Cardiac muscle cell (in vitro differentiated cells and primary cell): ENCODE results near the gene CD93. TPM values are rescaled to one million over a fixed set of nuclear protein-coding genes. Genes with fewer than 3 reads are reported as not detected.

Source experiments
- DNase-seq, 2 donors: peaks; one replicate each; pipeline versions ENCODE4 v3.0.0 to v3.0.0-alpha.2; 2010 to 2017; ENCODE audit warnings: low read depth in 1 of 2, low spot score in 1 of 2
- H3K27ac ChIP-seq: fragments of 200-600 bp; sonication (generic); 2 replicates; pipeline ENCODE4 v1.5.1; 2016
- H3K27me3 ChIP-seq: fragments of 200-600 bp; sonication (generic); 2 replicates; pipeline ENCODE4 v1.6.0; 2016; ENCODE audit warnings: control low read depth
- H3K36me3 ChIP-seq: fragments of 200-600 bp; sonication (generic); 2 replicates; pipeline ENCODE4 v1.5.1; 2016; ENCODE audit warnings: control low read depth
- H3K4me1 ChIP-seq: fragments of 200-600 bp; sonication (generic); 2 replicates; pipeline ENCODE4 v1.8.1; 2017; ENCODE audit warnings: low read depth, mild to moderate bottlenecking, mixed run types
- H3K4me3 ChIP-seq: fragments of 200-600 bp; sonication (generic); 2 replicates; pipeline ENCODE4 v1.5.1; 2016; ENCODE audit warnings: mild to moderate bottlenecking
- H3K9me3 ChIP-seq: fragments of 200-600 bp; sonication (generic); 2 replicates; pipeline ENCODE4 v1.5.1; 2017; ENCODE audit warnings: low read depth, mild to moderate bottlenecking, control low read depth
- polyA plus RNA-seq: library from polyadenylated mRNA; unstranded; fragments of >200 nt; fragmentation: Nextera tagmentation; extraction: Ambion mirVana; gene quantifications from 2 replicates; pipeline ENCODE4 v1.2.1, GENCODE V29; 2016
- total RNA-seq: library from RNA; depleted of rRNA; stranded (reverse); fragments of >200 nt; gene quantifications from 2 replicates; pipeline ENCODE4 v1.2.3, GENCODE V29; 2016
- TF ChIP-seq, protein P1 (sequence below): IDR thresholded peaks from 2 replicates; pipeline ENCODE4 v1.5.1; 2012; ENCODE audit warnings: low read depth, mild to moderate bottlenecking, low read length

The CD93 gene
- total and polyA plus RNA-seq, 2 experiments from 2014 or later, result 0.15 to 0.63 TPM

DNA sequence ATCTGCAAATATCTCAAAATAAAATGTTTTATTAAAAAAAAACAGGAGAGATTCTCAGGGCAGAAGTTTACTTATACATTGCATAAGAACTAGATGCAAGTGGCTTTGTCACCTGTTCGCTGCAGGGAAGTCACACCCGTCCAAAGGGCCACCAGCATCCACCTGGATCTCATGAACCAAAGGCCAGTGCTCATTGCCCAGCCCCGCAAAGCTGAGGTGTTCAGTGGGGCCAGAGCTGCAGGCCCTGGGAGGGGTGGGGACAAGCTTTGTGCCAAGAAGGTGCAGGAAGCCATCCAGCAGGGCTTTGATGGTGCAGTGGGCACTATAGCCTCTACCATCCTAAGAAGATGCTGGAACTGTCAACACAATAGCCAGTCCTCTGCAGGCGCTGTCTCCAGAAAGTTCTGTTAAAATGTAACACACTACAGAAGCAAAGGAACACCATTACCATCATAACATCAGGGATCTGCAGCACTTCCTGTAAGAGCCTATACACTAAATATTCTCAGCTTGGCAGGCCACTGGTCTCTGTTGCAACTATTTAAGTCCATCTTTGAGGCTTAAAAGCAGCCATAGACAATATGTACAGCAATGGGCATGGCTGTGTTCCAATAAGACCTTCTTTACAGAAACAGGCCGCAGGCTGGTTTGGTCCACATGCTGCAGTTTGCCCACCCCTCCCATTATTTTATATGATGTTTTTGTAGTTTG, 15.7 kb upstream of the CD93 start:
- H3K27me3 ChIP-seq, result no peaks in the 10 kb centered on the region
- no peaks in the 10 kb centered on the region for H3K36me3 ChIP-seq
- no peak overlapping the region for H3K27ac ChIP-seq
- H3K9me3 ChIP-seq, result no peaks in the 10 kb centered on the region
- no peaks in the 10 kb centered on the region for H3K4me1 ChIP-seq
- H3K4me3 ChIP-seq, result no peak overlapping the region
- no peak for DNase-seq
- TF ChIP-seq, protein P1, sequence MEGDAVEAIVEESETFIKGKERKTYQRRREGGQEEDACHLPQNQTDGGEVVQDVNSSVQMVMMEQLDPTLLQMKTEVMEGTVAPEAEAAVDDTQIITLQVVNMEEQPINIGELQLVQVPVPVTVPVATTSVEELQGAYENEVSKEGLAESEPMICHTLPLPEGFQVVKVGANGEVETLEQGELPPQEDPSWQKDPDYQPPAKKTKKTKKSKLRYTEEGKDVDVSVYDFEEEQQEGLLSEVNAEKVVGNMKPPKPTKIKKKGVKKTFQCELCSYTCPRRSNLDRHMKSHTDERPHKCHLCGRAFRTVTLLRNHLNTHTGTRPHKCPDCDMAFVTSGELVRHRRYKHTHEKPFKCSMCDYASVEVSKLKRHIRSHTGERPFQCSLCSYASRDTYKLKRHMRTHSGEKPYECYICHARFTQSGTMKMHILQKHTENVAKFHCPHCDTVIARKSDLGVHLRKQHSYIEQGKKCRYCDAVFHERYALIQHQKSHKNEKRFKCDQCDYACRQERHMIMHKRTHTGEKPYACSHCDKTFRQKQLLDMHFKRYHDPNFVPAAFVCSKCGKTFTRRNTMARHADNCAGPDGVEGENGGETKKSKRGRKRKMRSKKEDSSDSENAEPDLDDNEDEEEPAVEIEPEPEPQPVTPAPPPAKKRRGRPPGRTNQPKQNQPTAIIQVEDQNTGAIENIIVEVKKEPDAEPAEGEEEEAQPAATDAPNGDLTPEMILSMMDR, result no peak

DNA sequence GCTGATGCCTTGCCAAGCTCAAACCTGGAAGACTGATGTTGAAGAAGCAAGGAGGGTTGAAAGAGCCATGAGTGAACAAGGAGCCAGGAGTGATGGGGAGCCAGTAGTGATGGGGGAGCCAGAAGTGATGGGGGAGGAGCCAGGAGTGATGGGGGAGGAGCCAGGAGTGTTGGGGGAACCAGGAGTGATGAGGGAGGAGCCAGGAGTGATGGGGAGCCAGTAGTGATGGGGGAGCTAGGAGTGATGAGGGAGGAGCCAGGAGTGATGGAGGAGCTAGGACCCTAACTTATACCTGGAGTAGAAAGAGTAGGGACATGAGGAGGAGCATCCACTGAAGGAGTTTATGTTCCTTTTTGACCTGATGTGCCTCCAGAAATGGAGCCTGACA, 14.6 kb upstream of the CD93 start:
- no peaks in the 10 kb centered on the region for H3K36me3 ChIP-seq
- no peaks in the 10 kb centered on the region for H3K4me1 ChIP-seq
- no peaks in the 10 kb centered on the region for H3K27me3 ChIP-seq
- TF ChIP-seq, protein P1, result no peak
- no peak overlapping the region for H3K27ac ChIP-seq
- no peak overlapping the region for H3K4me3 ChIP-seq
- no peak for DNase-seq
- H3K9me3 ChIP-seq, result no peaks in the 10 kb centered on the region

DNA sequence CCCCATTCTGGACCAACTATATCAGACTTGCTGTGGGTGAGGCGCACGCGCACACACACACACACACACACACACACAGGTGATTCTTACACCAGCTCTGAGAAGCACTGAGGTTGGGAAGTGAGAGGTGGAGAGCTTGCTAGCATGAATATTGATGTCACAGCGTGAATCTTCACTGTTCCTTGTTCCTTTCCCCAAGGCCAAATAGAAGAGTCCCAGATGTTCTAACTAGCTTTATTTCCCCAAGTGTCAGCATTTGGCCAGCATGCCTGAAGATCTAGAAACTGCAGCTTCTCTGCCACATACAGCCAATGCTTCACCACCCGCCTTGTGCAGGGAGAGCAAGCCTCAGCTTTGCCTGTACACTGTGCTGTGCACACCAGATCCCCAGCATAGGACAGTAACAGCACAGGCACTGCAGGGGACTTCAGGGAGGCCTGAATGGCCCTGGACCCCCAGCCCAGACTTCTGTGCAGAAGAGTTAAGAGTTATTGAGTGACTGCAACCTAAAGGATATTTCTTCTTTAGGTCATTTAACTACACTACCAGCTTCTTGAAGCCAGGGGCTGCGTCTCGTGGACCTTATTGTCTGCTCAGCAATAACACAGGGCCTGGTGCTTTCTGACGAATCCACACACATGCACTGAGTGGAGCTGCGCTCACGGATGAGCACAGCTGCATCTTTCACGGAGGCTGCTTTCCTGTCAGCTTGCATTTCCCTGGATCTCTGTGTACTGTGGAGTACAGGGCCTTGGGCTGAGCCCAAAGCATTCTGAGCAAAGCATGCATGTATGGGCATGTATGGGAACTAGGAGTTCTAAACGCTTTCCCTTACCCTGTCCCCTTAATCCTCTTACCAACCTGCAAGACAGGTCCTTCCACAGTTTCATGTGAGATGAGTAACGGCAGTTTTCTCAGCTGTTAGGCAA, 13.9 kb upstream of the CD93 start:
- no peak for DNase-seq
- no peaks in the 10 kb centered on the region for H3K27me3 ChIP-seq
- no peak overlapping the region for H3K27ac ChIP-seq
- H3K9me3 ChIP-seq, result no peaks in the 10 kb centered on the region
- H3K4me1 ChIP-seq, result no peaks in the 10 kb centered on the region
- TF ChIP-seq, protein P1, result no peak
- H3K4me3 ChIP-seq, result no peak overlapping the region
- no peaks in the 10 kb centered on the region for H3K36me3 ChIP-seq

DNA sequence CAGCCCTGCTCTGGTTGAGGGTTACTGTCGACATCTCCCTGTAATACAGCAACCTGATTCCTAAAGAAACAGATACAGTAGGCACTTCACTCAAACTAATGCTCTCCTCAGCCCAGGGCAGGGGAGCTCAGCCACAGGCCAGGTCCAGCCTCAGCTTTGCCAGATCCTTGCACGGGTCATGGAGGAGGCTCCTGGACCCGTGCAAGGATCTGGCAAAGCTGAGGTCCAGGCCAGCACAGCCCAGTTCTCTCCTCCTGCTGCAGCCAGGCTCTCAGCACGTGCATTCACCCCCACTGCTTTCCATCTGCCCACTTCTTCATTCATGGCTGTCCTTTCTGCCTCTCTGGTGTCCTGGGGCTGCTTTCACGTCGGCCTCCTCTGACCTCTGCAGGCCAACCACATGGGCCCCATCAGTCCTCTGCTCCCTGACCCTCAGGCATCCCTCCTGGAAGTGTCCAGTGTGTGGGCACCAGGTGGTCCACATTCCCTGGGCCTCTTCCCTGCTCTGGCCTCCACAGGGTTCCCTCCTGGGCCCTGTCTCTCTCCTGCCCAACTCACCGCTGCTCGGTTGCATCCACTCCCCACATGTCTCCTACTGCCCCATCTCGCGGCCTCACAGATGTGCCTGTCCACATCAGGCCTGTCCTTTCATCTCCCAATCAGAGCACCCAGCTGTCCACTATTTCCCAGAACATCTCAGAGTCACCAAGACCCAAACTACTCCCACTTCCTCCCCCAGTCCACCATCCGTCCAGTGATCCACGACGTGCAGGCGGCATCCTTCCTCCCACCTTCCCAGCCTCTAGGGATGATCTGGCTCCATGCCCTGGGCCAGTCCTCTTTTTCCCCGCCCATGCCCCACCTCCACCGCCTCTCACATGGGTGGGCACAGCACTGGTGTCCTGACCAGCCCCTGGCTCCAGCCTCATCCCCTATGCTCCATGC, 11.8 kb upstream of the CD93 start:
- peak in 1 of 2 donors; percentile 23 for DNase-seq
- TF ChIP-seq, protein P1, result no peak
- Histone ChIP-seq H3K4me1 (no peaks in the 10 kb centered on the region), H3K4me3 (no peak overlapping the region), H3K27ac (no peak overlapping the region), H3K36me3 (no peaks in the 10 kb centered on the region), H3K27me3 (no peaks in the 10 kb centered on the region), H3K9me3 (no peaks in the 10 kb centered on the region)

DNA sequence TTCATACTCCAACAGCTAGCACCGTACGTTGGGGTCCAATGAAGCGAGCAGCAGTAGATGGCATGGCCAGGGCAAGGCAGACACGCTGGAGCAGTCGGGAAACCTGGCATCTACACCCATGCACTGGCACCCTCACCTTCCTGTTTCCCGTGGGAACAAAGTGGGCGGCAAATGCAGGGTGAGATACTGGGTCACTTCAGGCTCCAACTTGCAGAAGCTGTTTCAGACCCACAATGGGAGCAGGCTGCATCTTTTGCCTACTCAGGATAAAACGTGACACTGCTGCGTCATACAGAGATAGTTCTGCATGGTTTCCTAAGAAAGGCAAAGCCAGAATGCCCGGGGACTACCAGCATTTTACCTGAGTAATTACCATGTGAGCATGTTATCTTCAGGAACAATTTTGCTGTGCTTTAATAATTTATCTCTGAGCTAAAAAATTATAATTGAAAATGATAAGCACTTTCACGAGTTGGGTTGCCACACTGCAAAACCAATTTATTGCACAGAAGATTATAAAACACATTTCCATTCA, 10.9 kb upstream of the CD93 start:
- Histone ChIP-seq H3K4me3 (no peak overlapping the region), H3K4me1 (peaks cover 7% of the 10 kb centered on the region), H3K27ac (no peak overlapping the region), H3K36me3 (no peaks in the 10 kb centered on the region), H3K9me3 (no peaks in the 10 kb centered on the region), H3K27me3 (no peaks in the 10 kb centered on the region)
- TF ChIP-seq, protein P1, result no peak
- no peak for DNase-seq
